H1 (cell line): ENCODE results near the gene CACNA1A. TPM values are rescaled to one million over a fixed set of nuclear protein-coding genes. Genes with fewer than 3 reads are reported as not detected.

ENCODE experiments used
- ASH2L ChIP-seq: fragments of 200-600, 300-600 bp; sonication (generic); IDR thresholded peaks from one replicate; pipeline ENCODE4 v1.7.1; 2017; ENCODE audit warnings: low read length
- BRCA1 ChIP-seq: IDR thresholded peaks from 2 replicates; pipeline ENCODE4 v1.6.1; 2012; ENCODE audit warnings: low read depth, low read length, improper control_type of control experiment
- CREB1 ChIP-seq: IDR thresholded peaks from 2 replicates; pipeline ENCODE4 v1.6.1; 2012; ENCODE audit warnings: inconsistent platforms
- CTCF ChIP-seq, 3 experiments: IDR thresholded peaks; 1 replicate in 2 of 3; 2 replicates in 1 of 3; pipeline versions ENCODE4 v1.5.1 to v1.6.1; 2011; ENCODE audit warnings: low read length in 3 of 3, mild to moderate bottlenecking in 3 of 3, inconsistent platforms in 2 of 3, low read depth in 1 of 3, moderate library complexity in 1 of 3; ENCODE audit not compliant: insufficient read depth in 1 of 3; ENCODE audit errors: control extremely low read depth in 1 of 3
- EP300 ChIP-seq, 2 experiments: IDR thresholded peaks; 1 replicate in 1 of 2; 2 replicates in 1 of 2; pipeline ENCODE4 v1.6.1; 2011 to 2012; ENCODE audit warnings: low read depth in 2 of 2, low read length in 2 of 2, mild to moderate bottlenecking in 2 of 2, borderline replicate concordance in 1 of 2, inconsistent platforms in 1 of 2, moderate library complexity in 1 of 2
- EZH2 ChIP-seq: fragments of 200-600 bp; sonication (generic); IDR thresholded peaks from 2 replicates; pipeline ENCODE4 v1.7.1; 2012; ENCODE audit warnings: low read depth, mild to moderate bottlenecking, moderate library complexity, low read length, inconsistent platforms; ENCODE audit not compliant: severe bottlenecking
- HDAC6 ChIP-seq: IDR thresholded peaks from one replicate; pipeline ENCODE4 v1.7.1; 2012; ENCODE audit warnings: low read depth, mild to moderate bottlenecking, inconsistent platforms, low read length, moderate library complexity
- JUN ChIP-seq: IDR thresholded peaks from 2 replicates; pipeline ENCODE4 v1.6.1; 2011; ENCODE audit warnings: low read depth, mild to moderate bottlenecking, improper control_type of control experiment, low read length
- SIRT6 ChIP-seq: IDR thresholded peaks from one replicate; pipeline ENCODE4 v1.7.1; 2012; ENCODE audit warnings: low read length, inconsistent platforms
- TBP ChIP-seq: IDR thresholded peaks from 2 replicates; pipeline ENCODE4 v1.6.1; 2011; ENCODE audit warnings: low read depth, low read length, improper control_type of control experiment
- TEAD4 ChIP-seq: IDR thresholded peaks from 2 replicates; pipeline ENCODE4 v1.6.1; 2012; ENCODE audit warnings: low read depth, low read length, inconsistent platforms, mixed read lengths
- polyA plus RNA-seq, 7 experiments: library from polyadenylated mRNA; depleted of rRNA in 3 of 7; stranded (reverse) in 5 of 7; unstranded in 2 of 7; fragments of >200 nt in 5 of 7; fragments of 200-250 nt in 2 of 7; gene quantifications; 1 replicate in 5 of 7; 2 replicates in 1 of 7; 4 replicates in 1 of 7; pipeline versions ENCODE4 v1.2.1 to v1.2.3, GENCODE V29; 2011 to 2013; ENCODE audit warnings: missing spikeins in 2 of 7, mixed read lengths in 2 of 7
- total RNA-seq: library from RNA; stranded (reverse); fragmentation: NEBNext Ultra II Directional; extraction: Animal tissue kit (Norgen Biotek cat#: 25700); gene quantifications from 2 replicates; pipeline ENCODE4 v1.2.1, GENCODE V29; 2021

CACNA1A gene
- total and polyA plus RNA-seq, 2 of the 8 experiments (the other 6 are each of a cell fraction or from before 2014, with no cell fraction given), result 10.7 to 25.3 TPM

DNA sequence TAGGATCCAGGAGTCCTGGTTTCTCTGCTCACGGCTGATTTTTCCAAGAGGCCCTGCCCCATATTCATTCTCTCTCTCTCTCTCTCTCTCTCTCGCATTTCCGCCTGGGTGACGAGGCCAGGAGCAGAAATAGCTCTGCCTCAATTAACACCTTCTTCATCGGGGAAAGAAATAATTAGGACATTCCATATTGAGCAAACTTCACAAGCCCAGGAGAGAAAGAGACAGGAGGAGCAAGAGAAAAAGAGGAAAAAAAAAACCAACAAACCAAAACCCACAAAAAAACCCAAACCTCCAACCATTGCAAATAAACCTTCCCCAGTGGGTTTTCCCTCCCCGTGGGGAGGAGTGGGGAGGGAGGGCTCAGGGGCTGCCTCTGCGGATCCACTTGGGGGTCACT lies 143.0 kb downstream of the CACNA1A start (continued):
- no peak for TF ChIP-seq ASH2L
- no peak for TF ChIP-seq HDAC6
- TF ChIP-seq EZH2, result no peak
- no peak for TF ChIP-seq TBP
- no peak for TF ChIP-seq SIRT6
- TF ChIP-seq CREB1, result no peak
- no peak for TF ChIP-seq TEAD4
- TF ChIP-seq EP300 (IDR thresholded peaks at IDR 0.05; ENCODE audit: borderline replicate concordance in 1 of 2, low read depth in 2 of 2, low read length in 2 of 2), result no peak
- no peak for TF ChIP-seq CTCF (IDR thresholded peaks at IDR 0.05; ENCODE audit: control extremely low read depth in 1 of 3, insufficient read depth in 1 of 3, low read depth in 1 of 3, low read length in 3 of 3)
- no peak for TF ChIP-seq JUN
- no peak for TF ChIP-seq BRCA1
